Body of pancreas (tissue), 4 donors: ENCODE results near the gene RECQL. TPM values are rescaled to one million over a fixed set of nuclear protein-coding genes. Genes with fewer than 3 reads are reported as not detected.

Experiments
- ATAC-seq: fragments of 150-250 bp; one replicate; pipeline ENCODE4 v1.9.1; 2016
- DNase-seq, 4 donors: peaks; one replicate each; pipeline ENCODE4 v3.0.0-alpha.2; 2019
- H3K27ac ChIP-seq, 4 donors: fragments of 200-600 bp; sonication (generic); 1 replicate in 3 of 4; 2 replicates in 1 of 4; pipeline versions ENCODE4 v1.5.1 to v1.6.1; 2016 to 2019; ENCODE audit warnings: mild to moderate bottlenecking in 1 of 4, mixed read lengths in 1 of 4, moderate library complexity in 1 of 4
- H3K27me3 ChIP-seq, 2 donors: fragments of 200-600 bp; sonication (generic); one replicate each; pipeline ENCODE4 v1.6.0; 2016; ENCODE audit warnings: mild to moderate bottlenecking in 1 of 2
- H3K36me3 ChIP-seq, 2 donors: fragments of 200-600 bp; sonication (generic); replicated peaks in 1 of 2; 2 replicates each; pipeline ENCODE4 v1.5.1; 2016; ENCODE audit warnings: low read depth in 2 of 2; ENCODE audit not compliant: insufficient read depth in 1 of 2
- H3K4me1 ChIP-seq: fragments of 200-600 bp; sonication (generic); one replicate; pipeline ENCODE4 v1.6.0; 2016
- H3K4me3 ChIP-seq, 2 donors: fragments of 200-600 bp; sonication (generic); 1 replicate in 1 of 2; 2 replicates in 1 of 2; pipeline ENCODE4 v1.5.1; 2016 to 2019
- H3K9me3 ChIP-seq, 3 donors: fragments of 200-600 bp; sonication (generic); 1 replicate in 2 of 3; 2 replicates in 1 of 3; pipeline ENCODE4 v1.5.1; 2016
- POLR2A ChIP-seq, 3 donors: fragments of 450-650 bp; IDR thresholded peaks; one replicate each; pipeline ENCODE4 v1.6.1; 2016; ENCODE audit warnings: antibody characterized with exemption in 3 of 3, mild to moderate bottlenecking in 2 of 3
- WGBS, 2 donors: methylation state at CpG; one replicate each; pipeline ENCODE4 v1.1.5; 2017; 5-methylcytosine and 5-hydroxymethylcytosine counted together
- intact Hi-C: fragments of 100-400 bp; cut with DNase I; formaldehyde crosslinking; loops from one replicate; pipeline ENCODE4 v1.15.1; 2023
- total RNA-seq, 2 donors: library from RNA; depleted of rRNA; stranded (reverse); fragments of >200 nt; gene quantifications; one replicate each; pipeline ENCODE4 v1.1.0, GENCODE V29; 2016
- TF ChIP-seq, protein P1 (sequence below), 7 experiments: fragments of 450-650 bp in 4 of 7; fragments of 200-600 bp in 3 of 7; sonication (generic) in 3 of 7; IDR thresholded peaks; one replicate each; pipeline ENCODE4 v1.5.1; 2016 to 2019; ENCODE audit warnings: antibody characterized with exemption in 7 of 7

The RECQL gene
- total RNA-seq, 2 donors from 2014 or later = 5.3 to 18.9 TPM

- DNase-seq (no peak), ATAC-seq (no peak)
- H3K36me3 ChIP-seq = no peaks in the 10 kb centered on the region
- H3K27me3 ChIP-seq = no peaks in the 10 kb centered on the region
- H3K27ac ChIP-seq = peak overlapping the region in 2 of 4 donors; percentile 89 to 90
- 9 to 11% methylated on average over 8 of the region's 8 CpGs for WGBS, 2 donors
- peak overlapping the region in 1 of 2 donors; percentile 83 for H3K4me3 ChIP-seq
- peaks cover 40% of the 10 kb centered on the region for H3K4me1 ChIP-seq
- TF ChIP-seq, protein P1, sequence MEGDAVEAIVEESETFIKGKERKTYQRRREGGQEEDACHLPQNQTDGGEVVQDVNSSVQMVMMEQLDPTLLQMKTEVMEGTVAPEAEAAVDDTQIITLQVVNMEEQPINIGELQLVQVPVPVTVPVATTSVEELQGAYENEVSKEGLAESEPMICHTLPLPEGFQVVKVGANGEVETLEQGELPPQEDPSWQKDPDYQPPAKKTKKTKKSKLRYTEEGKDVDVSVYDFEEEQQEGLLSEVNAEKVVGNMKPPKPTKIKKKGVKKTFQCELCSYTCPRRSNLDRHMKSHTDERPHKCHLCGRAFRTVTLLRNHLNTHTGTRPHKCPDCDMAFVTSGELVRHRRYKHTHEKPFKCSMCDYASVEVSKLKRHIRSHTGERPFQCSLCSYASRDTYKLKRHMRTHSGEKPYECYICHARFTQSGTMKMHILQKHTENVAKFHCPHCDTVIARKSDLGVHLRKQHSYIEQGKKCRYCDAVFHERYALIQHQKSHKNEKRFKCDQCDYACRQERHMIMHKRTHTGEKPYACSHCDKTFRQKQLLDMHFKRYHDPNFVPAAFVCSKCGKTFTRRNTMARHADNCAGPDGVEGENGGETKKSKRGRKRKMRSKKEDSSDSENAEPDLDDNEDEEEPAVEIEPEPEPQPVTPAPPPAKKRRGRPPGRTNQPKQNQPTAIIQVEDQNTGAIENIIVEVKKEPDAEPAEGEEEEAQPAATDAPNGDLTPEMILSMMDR (IDR thresholded peaks at IDR 0.05) = no peak
- TF ChIP-seq POLR2A (IDR thresholded peaks at IDR 0.05) = no peak
- intact Hi-C loops = no loop called here
- no peaks in the 10 kb centered on the region for H3K9me3 ChIP-seq
These were observed 613 bp downstream of the RECQL start for GRCh38 chr12:21500786-21501257.

DNA sequence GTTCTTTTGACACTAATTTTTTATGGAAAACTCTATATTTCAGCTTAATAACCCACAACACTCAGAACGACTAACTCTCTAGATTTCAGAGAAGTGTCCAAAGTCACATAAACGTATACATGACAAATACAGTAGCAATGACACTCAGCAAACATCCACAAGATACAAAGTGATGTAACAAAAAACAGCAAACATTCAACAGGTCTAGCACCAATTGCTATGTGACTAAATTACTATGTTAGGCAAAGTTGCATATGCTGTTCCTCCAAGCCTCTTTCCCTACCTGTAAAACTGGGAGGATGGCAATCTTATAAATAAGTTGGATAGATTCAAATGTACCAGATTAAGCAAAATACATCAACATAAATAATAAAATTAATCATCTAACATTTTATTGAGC is 1.7 kb downstream of the RECQL start:
- Histone ChIP-seq H3K4me1 (peaks cover 29% of the 10 kb centered on the region), H3K36me3 (no peaks in the 10 kb centered on the region), H3K4me3 (no peak overlapping the region), H3K27ac (no peak overlapping the region), H3K9me3 (no peaks in the 10 kb centered on the region), H3K27me3 (no peaks in the 10 kb centered on the region)
- ATAC-seq = no peak
- 58% methylated on average over 2 of the region's 2 CpGs for WGBS, 2 donors
- intact Hi-C loops = no loop called here
- TF ChIP-seq, protein P1 (IDR thresholded peaks at IDR 0.05) = no peak
- TF ChIP-seq POLR2A (IDR thresholded peaks at IDR 0.05) = no peak
- no peak for DNase-seq

GRCh38 chr12:21485998-21486397 is 15.4 kb downstream of the RECQL start:
- Histone ChIP-seq H3K36me3 (peaks cover 0 to 7% of the 10 kb centered on the region in 2 donors), H3K4me1 (no peaks in the 10 kb centered on the region), H3K27me3 (no peaks in the 10 kb centered on the region), H3K9me3 (no peaks in the 10 kb centered on the region), H3K4me3 (no peak overlapping the region), H3K27ac (no peak overlapping the region)
- no peak for TF ChIP-seq POLR2A (IDR thresholded peaks at IDR 0.05)
- TF ChIP-seq, protein P1 (IDR thresholded peaks at IDR 0.05) = no peak
- DNase-seq (no peak), ATAC-seq (no peak)
- intact Hi-C loops = no loop called here

DNA sequence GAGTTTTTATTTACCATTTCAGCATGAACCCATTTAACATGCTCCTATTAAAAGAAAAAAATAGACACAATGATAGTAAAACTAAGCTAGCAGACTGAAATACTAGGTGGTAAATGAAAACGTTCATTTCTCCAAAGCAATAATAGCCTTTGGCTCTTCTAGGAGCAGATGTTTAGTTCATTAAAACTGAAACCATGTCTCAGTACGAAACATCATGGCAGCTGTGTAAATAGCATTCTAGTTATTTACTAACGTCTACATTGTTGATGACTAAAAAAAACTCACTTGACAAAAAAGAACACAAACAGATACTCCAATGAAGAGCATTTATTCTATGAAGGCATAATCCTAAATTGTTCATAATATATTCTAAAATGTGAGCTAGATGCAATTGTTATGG is 17.9 kb downstream of the RECQL start:
- no peak for TF ChIP-seq POLR2A (IDR thresholded peaks at IDR 0.05)
- TF ChIP-seq, protein P1 (IDR thresholded peaks at IDR 0.05) = no peak
- Histone ChIP-seq H3K9me3 (no peaks in the 10 kb centered on the region), H3K27ac (no peak overlapping the region), H3K4me3 (no peak overlapping the region), H3K36me3 (peaks cover 0 to 8% of the 10 kb centered on the region in 2 donors), H3K4me1 (no peaks in the 10 kb centered on the region), H3K27me3 (no peaks in the 10 kb centered on the region)
- ATAC-seq (no peak), DNase-seq (no peak)
- intact Hi-C loops = no loop called here
- WGBS, 2 donors = 46 to 47% methylated on average over 3 of the region's 3 CpGs

DNA sequence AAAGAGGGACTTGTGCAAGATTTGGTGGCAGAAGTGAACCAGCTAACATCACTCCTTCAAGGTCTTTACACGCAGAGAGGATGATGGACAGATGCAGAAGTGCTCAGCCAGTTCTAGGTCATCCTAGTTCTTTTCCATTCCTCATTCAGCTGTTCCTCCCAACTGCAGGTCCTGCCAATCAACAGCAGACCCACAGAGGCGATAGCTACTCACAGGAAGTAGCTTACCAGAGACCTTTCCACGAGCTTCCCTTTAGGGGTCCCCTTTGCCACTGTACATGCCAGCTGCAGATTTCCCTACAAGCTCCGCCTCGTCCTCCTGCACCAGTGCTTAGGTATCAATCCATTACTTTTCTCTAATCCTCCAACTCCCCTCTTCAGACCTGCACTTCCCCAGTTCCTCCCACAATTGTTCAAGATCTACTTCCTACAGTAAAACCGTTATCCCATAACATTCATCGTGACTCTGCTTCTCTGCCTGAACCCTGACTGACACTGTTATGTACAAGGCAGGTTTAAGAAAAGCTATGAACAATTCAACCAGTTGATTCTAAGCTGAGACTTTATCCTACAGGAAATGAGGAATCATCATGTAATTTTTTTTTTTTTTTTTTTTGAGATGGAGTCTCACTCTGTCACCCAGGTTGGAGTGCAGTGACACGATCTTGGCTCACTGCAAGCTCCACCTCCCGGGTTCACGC is 22.5 kb downstream of the RECQL start:
- no peak overlapping the region for H3K4me3 ChIP-seq

More for the DNA sequence above, 22.5 kb downstream of the RECQL start:
- intact Hi-C loops = no loop called here
- DNase-seq = no peak
- peaks cover 10% of the 10 kb centered on the region for H3K4me1 ChIP-seq
- H3K27ac ChIP-seq = no peak overlapping the region
- no peaks in the 10 kb centered on the region for H3K9me3 ChIP-seq
- H3K27me3 ChIP-seq = no peaks in the 10 kb centered on the region
- H3K36me3 ChIP-seq = peaks cover 0 to 6% of the 10 kb centered on the region in 2 donors
- WGBS, 2 donors = 88 to 90% methylated on average over 10 of the region's 10 CpGs
- ATAC-seq = no peak
- TF ChIP-seq, protein P1 (IDR thresholded peaks at IDR 0.05) = no peak
- no peak for TF ChIP-seq POLR2A (IDR thresholded peaks at IDR 0.05)
